ENCODE measurements around the gene KREMEN1.

Gene KREMEN1

DNA sequence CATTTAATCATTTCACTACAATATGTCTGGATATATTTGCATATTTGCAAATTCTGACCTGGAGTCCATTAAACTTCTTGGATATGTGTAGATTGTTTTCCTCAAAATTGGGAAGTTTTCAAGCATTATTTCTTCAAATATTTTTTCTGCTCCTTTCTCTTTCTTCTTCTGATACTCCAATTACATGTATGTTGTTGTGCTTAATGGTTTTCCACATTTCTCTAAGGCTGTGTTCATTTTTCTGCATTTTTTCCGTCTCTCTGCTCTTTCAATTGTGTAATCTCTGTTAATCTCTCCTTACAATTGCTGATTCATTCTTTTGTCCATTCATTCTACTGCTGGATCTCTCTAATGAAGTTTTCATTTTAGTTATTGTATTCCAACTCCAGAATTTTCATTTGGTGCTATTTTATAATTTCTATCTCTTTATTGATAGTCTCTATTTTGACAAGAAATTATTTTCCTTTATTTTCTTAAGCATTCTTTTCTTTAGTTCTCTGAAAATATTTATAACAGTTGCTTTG lies 102.5 kb downstream of the KREMEN1 start:
- DNase-seq (ENCODE audit: extremely low read depth in 1 of 2, low read depth in 1 of 2) = no peak

DNA sequence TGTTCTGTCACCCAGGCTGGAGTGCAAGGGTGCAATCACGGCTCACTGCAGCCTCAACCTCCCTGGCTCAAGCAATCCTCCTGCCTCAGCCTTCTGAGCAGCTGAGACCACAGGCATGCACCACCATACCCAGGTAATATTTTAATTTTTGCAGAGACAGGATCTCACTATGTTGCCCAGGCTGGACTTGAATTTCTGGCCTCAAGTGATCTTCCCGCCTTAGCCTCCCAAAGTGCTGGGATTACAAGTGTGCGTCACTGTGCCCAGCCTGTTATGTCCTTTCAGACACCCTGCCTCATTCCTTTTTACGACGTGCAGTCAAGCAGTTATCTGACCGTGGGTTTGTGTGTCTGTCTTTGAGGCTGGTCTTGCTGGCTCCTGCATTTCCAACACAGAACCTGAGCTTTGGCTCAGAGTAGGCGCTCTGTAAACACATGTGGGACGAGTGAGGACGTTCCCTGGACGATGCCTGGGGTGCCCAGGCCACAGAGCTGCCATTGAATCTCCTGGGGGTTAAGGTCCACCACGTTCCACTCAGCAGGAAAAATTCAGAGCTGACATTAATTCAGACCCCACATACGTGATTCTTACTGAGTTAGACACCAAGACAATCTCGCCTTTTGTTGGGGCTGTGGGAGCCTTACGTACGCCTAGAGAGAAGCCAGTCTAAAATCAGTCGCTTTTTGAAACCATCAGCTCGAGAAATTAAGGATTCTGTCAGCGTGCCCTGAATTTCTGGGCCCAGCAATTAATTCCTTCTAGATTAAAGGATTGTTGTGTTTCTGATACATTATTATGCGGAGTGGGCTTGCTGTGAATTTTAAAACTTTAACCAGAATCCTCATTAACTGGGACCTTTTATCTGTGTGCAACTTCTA lies 111.4 kb downstream of the KREMEN1 start:
- DNase-seq (ENCODE audit: extremely low read depth in 1 of 2, low read depth in 1 of 2) = no peak

DNA sequence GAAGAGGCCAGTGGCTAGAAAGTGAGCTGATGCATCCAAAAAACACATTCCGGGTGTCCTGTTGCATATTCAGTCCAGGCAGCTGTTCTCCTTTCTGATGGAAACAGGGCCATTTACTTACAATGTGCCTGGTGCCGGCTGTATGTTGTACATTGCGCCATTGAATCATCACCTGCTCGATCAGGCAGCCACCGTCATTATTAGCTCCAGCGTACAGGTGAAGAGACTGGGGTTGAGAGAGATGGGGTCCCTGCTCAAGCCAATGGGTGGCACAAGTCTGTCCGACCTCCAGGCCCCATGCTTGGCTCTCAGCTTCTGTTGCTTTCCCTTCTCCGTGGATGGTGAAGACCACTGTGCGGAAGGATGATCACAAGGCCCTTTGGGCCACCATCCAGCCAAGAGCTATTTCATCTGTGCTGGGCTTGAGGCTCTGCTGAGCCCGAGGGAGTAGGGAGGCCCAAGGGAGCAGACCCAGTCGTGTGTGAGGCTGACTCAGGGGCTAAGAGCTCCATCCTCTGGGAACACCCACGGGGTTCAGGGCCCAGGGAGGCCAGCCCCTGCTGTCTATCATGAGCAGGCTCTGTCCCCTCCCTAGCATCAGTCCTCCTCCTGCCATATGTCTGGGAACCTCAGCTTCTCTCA lies 112.1 kb downstream of the KREMEN1 start:
- no peak for DNase-seq (ENCODE audit: extremely low read depth in 1 of 2, low read depth in 1 of 2)

DNA sequence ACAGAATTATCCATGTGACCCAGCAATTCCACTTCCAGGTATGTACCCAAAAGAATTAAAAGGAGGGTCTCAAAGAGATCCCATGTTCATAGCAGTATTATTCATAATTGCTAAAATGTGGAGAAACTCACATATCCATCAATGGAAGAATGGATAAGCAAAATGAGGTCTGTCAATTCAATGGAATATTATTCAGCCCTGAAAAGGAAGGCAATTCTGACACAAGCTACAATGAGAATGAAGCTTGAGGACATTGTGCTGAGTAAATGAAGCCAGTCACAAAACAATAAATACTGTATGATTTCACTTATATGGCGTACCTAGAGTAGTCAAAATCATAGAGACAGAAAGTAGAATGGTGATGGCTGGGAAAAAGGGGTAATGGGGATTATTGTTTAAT lies 113.5 kb downstream of the KREMEN1 start:
- no peak for DNase-seq (ENCODE audit: extremely low read depth in 1 of 2, low read depth in 1 of 2)

DNA sequence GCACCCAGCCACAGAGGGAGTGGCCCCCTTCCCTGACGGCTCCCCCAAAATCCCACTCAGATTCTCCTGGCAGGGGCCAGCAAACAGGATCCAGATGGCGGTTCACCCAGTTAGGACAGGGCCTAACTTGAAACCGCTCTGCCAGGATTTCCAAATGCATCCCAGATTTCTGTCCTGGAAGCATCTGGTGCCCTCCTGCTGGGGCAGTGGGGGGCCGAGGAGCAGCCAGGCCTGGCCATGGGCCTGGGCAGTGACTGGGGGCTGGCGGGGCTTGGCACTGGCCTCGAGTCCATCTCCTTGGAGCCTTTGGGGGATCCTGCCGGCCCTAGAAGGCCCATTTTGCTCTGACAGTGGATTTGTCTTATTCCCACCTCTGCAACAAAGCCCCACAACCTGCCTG lies 115.0 kb downstream of the KREMEN1 start:
- DNase-seq (ENCODE audit: extremely low read depth in 1 of 2, low read depth in 1 of 2) = no peak

DNA sequence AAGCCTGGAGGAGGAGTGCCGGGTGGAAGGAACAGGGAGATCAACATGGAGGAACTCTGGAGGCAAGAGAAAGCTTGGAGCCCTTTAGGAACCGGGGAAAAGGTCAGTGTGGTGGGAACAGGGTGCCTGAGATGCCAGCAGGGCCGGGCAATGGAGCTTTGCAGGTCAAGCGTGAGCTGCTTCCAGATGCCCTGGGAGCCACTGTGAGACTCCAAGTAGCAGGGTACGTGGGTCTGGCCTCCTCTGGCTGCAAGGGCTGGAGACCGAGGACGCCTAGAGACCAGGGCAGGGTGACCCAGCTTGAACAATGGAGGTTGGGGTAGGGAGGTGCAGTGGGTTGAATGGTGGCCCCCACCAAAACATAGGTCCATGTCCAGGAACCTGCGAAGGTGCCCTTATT lies 117.2 kb downstream of the KREMEN1 start:
- DNase-seq (ENCODE audit: extremely low read depth in 1 of 2, low read depth in 1 of 2) = no peak

DNA sequence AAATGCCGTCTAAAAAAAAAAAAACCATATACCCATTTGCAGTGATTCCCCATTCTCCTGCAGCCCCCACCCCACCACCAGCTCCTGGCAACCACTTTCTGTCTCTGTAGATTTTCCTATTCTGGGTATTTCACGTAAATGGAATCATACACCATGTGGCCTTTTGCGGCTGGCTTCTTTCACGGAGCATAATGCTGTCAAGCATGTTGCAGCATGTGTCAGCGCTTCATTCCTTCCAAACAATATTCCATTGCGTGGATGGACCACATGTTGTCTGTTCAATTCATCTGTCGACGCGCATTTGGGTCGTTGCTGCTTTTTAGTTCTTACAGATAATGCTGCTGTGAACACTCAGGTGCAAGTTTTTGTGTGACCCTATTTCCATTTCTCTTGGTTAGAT lies 118.1 kb downstream of the KREMEN1 start:
- DNase-seq (ENCODE audit: extremely low read depth in 1 of 2, low read depth in 1 of 2) = no peak

DNA sequence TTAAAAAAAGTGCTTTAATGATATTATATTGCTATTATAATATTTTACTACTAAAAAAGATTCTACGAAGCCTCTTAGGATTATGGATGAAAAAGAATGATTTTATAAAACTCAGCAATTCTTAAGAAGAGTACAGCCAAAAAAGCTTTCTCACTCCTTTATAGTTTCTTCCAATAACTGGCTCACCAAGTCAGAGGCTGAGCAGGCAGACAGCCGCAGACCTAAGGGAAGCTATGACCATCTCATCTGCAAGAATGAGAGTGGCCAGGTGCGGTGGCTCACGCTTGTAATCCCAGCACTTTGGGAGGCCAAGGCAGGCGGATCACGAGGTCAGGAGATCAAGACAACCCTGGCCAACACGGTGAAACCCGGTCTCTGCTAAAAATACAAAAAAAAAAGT lies 120.2 kb downstream of the KREMEN1 start:
- DNase-seq (ENCODE audit: extremely low read depth in 1 of 2, low read depth in 1 of 2) = no peak

DNA sequence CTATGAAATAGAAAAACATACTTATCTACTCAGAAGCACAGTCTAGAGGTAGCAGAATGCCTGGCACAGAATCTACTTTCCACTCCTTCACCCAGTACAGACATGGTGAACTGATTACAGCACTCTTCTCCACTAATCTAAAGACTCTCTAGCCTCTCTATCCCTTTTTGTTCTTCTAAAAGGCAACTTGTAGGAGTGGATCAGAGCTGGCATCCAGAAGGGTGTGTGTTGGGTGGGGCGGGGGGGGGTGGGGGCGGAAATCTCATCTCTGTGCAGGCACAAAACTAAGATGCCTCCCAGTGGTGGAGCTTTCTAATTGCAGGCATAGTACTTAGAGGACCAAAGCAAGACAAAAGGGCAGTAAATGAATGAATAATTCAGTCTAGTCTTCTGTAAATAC lies 121.3 kb downstream of the KREMEN1 start:
- DNase-seq (ENCODE audit: extremely low read depth in 1 of 2, low read depth in 1 of 2) = no peak

DNA sequence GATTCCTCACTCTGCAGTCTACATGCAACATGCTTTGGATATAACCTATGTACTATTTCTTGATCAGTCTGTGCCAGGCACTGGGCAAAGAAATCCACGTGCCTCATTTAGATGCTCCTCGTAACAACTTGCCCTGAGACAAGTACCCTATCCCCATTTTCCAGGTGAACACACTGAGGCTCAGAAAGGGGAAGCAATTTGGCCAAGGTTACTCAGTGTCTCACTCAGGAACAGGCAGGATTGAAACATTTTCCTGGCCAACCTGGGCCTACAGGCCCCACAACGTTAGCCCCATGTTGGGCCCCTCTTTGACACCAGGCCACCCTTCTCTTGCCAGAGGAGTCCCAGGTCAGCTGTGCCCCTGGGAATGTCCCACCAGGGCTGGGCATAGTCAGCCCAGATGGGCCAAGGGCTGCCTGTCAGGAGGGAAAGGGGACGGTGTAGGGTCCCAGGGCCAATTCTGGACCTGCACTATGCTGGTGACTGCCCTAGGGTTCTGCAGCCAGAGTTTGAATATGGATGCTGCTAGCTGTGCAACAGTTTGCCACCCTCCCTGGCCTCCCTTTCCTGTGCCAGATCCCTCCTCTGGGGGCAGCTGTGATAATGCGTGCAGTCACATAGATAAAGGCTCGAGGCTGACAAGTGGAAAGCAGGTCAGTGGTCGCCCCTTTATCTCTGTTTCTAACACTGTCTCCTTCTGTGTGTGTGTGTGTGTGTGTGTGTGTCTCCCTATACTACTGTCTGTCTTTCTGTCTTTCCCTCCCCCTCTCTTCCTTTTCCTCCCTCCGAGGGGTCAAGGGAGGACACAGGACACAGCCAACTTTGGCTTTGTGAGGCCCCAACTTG lies 122.5 kb downstream of the KREMEN1 start:
- DNase-seq (ENCODE audit: extremely low read depth in 1 of 2, low read depth in 1 of 2) = no peak

DNA sequence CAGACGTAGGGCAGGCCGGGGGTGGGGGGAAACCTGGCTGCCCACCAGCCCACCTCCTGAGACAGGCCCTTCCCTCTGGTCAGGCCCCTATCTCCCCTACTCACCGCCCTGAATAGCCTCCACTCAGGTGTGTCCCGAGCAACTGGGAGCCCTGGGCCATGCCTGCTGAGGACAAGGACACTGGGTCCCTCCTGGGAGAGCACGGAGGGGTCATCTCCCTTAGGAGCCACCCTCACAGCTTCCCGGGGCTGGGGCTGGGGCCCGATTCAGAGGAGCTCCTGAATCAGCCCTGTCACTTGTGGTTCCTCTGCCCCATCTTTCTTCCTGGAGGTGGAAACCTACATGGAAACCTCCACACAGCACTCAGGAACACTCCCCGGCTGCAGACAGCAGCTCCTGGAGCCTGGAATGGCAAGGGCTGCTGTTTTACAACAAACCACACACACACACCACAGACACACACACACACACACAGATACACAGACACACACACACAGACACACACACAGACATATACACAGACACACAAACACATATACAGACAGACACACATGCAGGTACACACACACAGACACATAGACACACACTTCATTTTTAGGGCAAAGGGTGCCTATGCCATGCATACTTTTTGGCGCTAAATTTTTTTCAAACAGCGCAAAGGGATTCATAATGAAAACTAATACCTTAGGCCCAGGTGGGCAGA lies 123.3 kb downstream of the KREMEN1 start:
- DNase-seq (ENCODE audit: extremely low read depth in 1 of 2, low read depth in 1 of 2) = no peak

DNA sequence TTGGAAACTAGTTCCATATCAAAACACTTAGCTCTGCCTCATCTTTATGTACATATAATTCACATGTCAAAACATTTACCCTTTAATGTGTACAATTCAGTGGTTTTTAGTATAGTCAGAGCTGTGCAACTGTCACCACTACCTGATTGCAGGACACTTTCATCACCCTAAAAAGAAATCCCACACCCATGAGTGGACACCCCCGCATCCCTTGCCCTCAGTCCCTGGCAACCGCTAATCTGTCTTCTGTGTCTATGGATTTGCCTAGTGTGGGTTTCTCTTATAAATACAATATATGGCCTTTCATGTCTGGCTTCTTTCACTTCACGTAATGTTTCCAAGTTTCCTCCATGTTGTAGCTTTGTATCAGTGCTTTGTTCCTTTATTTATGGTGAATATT lies 124.3 kb downstream of the KREMEN1 start:
- DNase-seq (ENCODE audit: extremely low read depth in 1 of 2, low read depth in 1 of 2) = no peak

DNA sequence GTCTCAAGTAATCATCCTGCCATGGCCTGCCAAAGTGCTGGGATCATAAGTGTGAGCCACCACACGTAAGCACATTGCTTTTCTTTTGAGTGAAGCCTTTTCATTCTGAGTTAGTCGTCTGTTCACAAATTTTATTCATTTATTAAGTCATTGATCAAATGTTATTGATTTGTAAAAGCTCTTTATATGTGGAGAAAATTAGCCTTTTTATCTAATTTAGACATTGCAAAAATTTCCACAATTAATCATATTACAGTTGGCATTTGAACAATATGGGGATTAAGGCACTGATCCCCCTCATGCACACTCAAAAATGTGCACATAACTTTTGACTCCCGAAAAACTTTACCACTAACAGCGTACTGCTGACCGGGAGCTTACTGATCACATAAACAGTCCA lies 125.4 kb downstream of the KREMEN1 start:
- DNase-seq (ENCODE audit: extremely low read depth in 1 of 2, low read depth in 1 of 2) = no peak

DNA sequence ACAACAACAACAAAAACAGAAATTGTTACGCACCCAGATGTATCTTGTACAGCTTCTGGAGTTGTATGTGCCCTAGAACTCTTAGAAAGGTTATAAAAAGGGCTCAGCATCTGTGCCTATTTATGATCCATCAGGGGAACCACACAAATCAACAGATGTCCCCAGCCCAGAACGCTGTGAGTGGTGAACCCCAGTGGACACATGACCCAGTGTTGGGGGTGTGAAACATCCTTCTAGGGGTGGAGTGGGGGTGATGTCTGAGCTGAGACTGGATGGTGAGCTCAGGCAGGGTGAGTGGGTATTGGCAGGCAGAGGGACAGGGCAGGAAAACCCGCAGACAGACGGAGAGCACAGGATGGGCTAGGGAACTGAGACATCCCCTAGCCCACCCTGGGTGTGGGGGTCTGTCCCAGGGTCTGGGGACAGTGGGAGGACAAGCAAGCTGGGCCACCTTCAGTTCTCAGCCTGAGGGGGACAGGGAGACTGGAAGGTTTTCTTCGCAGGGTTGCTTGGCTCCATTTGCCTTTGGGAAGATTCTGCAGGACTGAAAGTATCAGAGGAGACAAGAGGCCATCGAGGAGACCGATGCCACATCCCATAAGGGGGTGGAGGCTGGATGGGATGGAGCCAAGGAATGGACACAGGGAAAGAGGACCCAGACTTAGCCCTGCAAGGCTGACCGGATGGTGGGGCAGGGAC lies 127.0 kb downstream of the KREMEN1 start:
- DNase-seq (ENCODE audit: extremely low read depth in 1 of 2, low read depth in 1 of 2) = no peak

DNA sequence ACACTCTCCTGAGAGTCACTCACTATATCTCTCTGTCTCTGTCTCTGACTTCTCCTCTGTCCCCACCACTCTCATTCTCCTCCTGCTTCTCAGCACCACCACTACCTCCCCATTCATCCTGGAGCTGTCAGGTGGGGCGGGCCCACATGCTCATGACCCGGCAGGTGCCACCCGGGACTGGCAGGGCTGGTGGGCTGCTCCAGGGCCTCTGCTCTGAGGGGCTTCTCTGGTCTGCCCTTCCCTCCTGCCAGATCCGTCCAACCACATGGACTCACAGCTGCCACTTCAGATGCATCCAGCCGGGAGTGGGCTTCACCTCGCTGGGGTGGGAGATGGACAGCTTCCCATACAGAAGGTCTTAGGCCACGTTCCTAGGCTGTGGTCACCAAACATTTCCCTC lies 128.1 kb downstream of the KREMEN1 start:
- no peak for DNase-seq (ENCODE audit: extremely low read depth in 1 of 2, low read depth in 1 of 2)

DNA sequence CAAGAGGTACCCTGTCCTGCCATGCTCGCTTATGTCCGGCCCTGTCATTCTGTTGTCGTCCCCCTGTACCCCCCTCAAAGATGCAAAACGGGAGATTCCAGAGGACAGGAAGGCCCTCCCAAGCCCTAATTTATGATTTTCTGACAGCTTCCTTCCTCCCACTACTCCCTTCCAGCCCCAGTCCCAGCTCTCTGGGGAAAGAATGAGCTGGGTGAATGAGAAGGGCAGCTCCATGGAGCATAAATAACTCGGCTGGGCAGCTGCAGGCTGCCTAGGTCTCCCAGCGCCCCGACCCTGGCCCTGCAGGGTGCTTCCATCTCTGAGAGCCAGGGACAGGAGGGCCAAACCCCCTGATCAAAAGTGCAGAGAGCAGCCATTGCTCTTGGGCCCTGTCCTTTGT lies 128.9 kb downstream of the KREMEN1 start:
- DNase-seq (ENCODE audit: extremely low read depth in 1 of 2, low read depth in 1 of 2) = no peak

DNA sequence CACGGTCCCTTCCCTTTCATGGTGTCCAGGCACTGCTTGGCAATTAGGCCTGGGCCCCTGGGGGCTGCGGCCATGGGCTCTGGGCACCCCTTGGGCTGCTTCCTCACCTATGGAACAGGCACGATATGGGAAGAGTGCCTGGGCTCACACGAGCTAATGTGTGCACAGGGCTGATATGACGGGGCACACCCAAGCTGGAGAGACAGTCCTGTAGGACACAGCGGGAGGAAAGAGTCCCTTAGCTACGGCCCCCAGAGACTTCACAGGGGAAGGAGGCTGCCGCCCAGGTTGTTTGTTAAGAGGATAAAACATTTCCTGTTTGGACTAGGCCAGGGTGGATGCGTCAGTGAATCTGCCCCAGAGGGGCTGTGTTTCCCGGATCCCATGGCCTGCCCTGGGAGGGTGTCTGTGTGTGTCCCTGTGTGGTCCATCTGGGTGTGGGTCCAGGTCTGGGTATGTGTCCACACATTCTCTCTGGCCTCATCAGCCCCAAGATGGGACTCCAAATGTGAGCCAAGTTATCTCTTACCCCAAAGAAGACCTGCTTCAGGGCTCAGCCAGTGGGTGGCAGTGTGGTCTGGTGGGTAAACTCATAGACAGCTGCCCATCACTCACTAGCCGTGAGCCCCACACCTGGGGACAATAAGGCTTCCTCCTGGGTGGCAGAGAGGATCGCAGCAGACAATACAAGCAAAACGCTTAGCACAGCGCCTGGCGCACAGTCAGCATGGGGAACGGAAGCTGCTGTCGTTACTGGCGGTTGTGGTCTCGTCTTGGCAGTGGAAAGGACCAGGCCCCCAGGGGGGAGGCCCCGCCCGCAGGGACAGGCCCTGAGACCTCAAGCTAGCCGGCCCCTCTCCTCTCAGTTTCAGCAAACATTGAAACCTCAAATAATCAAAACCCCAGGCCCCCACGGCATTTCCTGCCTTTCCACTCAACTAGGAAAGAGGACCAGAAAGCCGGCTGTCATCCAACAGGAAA lies 129.7 kb downstream of the KREMEN1 start:
- peak; percentile 61 to 65 for DNase-seq (ENCODE audit: extremely low read depth in 1 of 2, low read depth in 1 of 2)

DNA sequence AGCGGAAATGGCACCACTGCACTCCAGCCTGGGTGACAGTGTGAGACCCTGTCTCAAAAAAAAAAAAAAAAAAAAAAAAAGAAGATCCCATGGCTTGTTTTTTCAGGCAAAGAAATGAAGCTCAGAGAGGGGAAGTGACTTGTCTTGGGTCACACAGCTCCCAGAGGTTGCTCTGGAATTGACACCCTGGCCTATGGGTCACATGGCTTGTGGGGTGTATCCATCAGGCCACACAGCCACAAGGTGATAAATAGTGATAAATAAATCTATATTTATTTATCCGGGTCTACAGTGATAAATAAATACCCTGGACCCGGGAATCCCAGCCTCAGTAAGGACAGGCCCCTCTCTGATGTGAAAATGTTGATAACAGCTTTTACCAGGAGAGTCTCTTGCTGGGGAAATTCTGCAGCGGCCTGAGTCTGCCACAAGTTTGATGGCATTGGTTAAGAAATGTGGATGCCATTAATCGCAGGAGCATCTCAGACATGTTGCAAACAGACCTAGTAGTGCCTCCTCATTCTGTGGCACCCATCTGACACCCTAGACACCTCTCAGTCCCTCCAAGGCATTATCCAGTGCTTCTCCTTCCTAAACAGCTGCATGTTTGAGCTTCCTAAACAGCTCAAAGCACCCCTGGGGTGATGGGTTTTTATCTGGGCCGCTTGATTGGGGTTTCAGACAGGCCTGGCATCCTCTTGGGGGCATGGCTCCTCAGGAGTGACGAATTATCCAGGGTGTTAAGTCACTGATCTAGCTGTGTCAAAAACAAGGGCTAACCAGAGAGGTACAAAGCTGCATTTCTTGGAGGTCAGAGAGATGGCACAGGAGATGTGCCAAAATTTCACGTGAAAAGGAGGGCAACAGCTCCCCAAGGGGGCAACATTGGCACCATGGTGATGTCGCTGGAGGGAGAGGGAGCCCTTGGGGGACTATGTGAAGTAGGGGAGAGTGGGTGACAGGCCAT lies 130.9 kb downstream of the KREMEN1 start:
- no peak for DNase-seq (ENCODE audit: extremely low read depth in 1 of 2, low read depth in 1 of 2)
